GM12865 (cell line): Measurements from ENCODE around the gene CDH13.

Experiments used
- DNase-seq: peaks from one replicate; pipeline ENCODE4 v3.0.0; 2010; ENCODE audit warnings: low read depth
- H3K4me3 ChIP-seq: 2 replicates; pipeline ENCODE4 v1.5.1; 2011; ENCODE audit warnings: mild to moderate bottlenecking, low read depth, low read length, control low read depth
- TF ChIP-seq, protein P1 (sequence below): IDR thresholded peaks from 2 replicates; pipeline ENCODE4 v1.5.1; 2011; ENCODE audit warnings: low read length, control low read depth, low read depth, inconsistent platforms; ENCODE audit not compliant: insufficient read depth; ENCODE audit errors: missing control alignments

The CDH13 gene

DNA sequence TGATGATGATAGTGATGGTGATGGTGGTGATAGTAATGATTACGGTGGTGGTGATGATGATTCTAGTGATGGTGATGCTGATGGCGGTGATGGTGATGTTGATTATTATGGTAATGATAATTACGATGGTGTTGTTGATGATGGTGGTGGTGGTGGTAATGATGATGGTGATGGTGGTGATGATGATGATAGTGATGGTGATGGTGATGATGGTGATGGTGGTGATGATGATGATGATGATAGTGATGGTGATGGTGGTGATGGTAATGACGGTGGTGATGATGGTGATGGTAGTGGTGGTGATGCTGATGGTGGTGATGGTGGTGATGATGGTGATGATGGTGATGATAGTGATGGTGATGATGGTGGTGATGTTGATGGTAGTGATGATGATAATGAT, 370.0 kb downstream of the CDH13 start:
- no peak overlapping the region for H3K4me3 ChIP-seq
- no peak for DNase-seq
- TF ChIP-seq, protein P1, sequence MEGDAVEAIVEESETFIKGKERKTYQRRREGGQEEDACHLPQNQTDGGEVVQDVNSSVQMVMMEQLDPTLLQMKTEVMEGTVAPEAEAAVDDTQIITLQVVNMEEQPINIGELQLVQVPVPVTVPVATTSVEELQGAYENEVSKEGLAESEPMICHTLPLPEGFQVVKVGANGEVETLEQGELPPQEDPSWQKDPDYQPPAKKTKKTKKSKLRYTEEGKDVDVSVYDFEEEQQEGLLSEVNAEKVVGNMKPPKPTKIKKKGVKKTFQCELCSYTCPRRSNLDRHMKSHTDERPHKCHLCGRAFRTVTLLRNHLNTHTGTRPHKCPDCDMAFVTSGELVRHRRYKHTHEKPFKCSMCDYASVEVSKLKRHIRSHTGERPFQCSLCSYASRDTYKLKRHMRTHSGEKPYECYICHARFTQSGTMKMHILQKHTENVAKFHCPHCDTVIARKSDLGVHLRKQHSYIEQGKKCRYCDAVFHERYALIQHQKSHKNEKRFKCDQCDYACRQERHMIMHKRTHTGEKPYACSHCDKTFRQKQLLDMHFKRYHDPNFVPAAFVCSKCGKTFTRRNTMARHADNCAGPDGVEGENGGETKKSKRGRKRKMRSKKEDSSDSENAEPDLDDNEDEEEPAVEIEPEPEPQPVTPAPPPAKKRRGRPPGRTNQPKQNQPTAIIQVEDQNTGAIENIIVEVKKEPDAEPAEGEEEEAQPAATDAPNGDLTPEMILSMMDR: no peak

DNA sequence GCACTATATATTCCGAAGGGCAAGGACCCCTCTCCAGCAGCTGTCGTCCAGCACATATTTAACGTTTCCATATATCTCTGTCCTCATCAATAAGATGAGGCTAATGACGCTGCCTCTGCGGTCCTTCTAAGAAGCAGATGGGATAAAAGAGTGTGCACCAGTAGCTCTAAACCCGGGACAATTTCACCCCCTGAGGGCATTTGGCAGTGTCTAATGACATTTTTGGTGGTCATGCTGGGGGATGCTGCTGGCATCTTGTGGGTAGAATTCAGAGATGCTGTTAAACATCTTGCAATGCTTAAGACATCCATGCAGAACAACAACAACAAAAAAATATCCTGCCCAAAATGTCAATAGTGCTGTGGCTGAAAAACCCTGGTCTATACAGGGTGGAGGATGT, 372.9 kb downstream of the CDH13 start:
- TF ChIP-seq, protein P1: no peak
- DNase-seq: no peak

DNA sequence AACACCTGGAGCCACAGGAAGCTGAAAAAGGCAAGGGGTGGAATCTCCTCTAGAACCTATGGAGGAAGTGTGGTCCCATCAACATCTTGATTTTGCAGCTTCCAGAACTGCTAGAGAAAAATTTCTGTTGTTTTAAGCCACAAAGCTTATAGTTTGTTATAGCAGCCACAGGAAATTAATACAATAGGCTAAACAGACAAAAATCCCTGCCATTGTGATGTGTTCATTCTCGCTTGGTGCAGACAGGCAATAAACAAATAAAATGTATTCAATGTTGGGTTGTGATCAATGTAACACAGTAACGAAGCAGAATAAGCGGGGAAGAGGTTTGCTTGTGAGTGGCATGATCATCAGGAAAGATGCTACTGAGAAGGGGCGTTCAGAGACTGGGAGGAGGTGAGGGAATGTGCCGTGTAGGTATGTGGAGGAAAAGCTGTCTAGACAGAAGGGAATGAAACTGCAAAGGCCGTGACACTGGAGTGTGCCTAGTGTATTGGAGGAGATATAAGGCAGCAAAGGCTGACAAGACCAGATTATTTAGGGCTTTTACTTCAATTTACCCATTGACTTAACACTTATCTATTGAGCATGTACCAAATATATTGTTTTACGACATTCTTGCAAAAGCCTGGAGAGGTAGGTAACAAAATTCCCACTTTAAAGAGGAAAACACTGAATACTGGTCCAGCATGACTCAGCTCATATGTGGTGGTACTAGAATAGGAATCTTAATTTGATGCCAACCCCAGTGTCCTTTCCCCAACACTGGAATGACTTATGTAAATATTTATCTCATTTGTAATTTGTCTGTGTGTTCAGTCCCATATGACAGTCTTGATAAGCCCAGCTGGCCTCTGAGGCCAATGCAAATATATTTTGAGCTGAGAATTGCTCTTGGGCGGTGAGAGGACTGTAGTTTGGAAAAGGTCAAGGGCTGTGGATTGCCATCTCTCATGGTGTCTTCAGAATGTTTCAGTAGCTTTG, 375.9 kb downstream of the CDH13 start:
- TF ChIP-seq, protein P1: no peak
- no peak for DNase-seq
- H3K4me3 ChIP-seq: no peak overlapping the region

More for the DNA sequence above, 372.9 kb downstream of the CDH13 start:
- H3K4me3 ChIP-seq: no peak overlapping the region

DNA sequence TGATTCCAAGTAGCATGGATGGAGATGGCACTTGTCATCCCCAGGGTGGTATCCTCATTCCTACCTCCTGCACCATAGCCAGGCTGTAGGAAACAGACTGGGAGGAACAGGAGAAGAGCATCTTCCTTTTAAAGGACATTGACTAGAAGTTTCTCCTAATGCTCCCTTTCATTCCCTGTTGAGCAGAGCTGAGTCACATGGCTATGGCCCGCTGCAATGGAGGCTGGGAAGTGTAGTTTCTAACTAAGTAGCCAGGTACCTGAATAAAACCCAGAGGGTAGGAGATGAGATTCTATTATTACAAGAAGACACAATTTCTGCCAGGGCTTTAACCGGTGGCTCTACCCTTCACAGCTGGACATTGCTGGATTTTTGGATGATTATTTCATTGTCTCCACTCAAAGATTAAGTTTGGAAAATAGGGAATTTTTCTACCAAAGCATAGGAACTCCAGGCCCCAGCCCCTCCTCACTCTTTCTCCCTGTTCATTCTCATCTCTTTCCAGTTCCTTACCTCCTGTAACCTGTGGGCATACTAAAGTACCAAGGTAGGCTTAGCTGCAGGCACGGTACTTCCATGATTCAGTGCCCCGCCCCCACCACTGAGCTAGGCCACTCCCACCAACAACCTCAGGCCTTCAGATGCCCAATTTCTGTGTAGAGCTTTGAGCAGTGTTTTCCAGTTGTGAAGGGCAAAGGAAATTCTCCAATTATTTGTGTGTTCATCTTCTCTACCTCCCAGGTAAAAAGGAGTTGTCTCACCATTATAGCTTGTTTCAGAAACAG, 378.3 kb downstream of the CDH13 start:
- DNase-seq: no peak
- no peak overlapping the region for H3K4me3 ChIP-seq
- TF ChIP-seq, protein P1: no peak

DNA sequence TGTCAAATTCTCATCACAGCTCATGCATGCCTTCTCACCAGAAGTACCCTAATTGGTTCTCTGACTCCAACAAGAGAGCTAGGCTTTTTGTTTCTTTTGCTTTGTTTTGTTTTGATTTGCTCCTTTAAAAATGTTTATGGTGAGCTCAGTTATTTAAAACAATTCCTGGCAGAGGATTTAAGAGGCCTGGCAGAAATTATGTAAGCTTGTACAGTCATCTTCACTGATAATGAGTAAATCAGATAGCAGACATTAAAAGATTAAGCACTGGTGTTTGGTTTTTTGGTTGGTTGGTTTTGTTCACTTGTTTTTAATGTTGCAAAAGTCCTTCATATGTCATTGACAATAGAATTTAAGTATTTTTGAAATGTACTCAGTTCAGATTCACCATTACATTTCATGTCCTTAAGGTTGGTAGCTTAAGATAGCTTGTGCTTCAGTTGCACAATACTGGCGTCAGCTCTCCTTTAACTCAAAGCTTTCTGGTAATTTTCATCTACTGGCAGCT, 378.9 kb downstream of the CDH13 start:
- H3K4me3 ChIP-seq: no peak overlapping the region
- no peak for DNase-seq
- TF ChIP-seq, protein P1: no peak

DNA sequence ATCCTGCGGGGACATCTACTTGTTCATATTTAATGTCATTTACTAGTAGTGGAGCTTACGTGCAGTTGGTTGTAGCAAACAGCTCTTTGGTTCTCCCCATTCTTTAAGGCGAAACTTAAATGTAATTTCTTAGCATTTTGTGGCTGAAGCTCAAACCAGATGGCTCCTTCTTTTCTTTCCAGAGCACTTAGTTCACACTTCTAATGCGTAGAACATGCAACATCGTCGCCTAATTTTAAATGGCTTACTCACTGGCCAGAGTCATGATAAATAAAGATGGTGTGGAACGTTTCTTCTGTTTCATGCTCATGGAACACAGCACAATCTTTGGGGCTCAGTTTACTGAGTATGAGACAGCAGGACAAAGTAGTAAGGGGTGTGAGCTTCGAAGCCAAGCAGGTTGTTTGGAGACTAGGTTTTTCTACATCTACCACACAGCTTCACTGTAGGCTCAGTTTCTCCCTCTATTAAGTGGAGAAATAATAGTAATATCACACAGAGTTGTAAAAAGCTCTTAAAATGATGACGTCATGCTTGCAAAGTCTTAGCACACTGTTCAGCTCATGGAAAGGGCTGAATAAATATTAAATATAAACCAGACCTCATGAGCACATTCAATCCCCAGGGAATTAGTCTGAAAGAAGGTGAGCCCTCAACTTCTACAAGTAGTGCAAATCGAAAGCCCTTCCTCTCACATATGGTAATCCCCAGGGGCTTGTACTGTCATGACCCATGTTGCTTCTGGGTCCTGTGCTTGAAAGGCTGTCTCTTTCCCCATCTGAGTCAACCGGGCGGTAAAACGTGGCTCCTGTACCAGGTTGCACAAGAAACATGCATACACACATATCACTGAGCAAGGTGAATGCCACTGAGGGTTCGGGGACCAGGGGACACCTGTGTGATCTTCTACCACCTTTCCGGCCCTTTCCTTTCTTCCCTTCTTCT, 384.3 kb downstream of the CDH13 start:
- DNase-seq: peak; percentile 54
- TF ChIP-seq, protein P1: no peak
- no peak overlapping the region for H3K4me3 ChIP-seq
